ENCODE results near the gene RTN4RL1.

Gene RTN4RL1

DNA sequence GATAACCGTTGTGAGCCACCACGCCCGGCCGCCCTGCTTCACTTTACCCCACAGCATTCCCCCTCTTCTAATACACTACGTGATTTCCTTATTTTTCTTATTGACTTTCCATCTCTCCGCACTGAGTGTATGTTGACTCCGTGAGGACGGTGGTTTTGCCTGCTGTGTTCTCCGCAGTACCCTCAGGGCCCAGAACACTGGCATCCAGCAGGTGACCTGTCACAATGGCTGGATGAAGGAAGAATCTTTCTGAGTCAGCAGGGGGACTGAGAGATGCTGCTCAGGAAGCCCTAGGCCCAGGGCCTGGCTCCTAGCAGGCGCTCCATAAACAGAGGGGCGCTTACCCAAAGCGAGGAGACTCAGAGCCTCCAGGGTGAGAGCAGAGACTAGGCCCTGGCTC is 79.5 kb downstream of the RTN4RL1 start:
- no peak for DNase-seq

DNA sequence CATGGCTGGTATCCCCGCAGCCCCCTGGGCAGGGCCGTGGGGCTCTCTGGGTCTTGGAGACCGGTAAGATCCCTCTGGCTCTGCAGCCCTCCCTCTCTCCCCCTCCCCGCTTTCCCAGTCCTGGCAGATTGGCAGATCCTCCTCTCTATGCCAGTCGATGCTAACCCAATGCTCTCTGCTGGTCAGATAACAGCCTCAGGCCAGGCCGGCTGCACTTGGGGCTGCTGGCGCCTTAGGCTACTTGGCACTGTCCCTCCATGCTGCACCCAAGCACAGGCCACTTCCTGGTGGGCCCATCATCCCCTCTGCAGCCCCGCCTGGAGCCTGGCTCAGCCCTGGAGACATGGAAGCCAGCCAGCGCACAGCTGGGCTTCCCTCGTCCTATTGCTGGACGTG is 81.7 kb downstream of the RTN4RL1 start:
- DNase-seq: no peak

DNA sequence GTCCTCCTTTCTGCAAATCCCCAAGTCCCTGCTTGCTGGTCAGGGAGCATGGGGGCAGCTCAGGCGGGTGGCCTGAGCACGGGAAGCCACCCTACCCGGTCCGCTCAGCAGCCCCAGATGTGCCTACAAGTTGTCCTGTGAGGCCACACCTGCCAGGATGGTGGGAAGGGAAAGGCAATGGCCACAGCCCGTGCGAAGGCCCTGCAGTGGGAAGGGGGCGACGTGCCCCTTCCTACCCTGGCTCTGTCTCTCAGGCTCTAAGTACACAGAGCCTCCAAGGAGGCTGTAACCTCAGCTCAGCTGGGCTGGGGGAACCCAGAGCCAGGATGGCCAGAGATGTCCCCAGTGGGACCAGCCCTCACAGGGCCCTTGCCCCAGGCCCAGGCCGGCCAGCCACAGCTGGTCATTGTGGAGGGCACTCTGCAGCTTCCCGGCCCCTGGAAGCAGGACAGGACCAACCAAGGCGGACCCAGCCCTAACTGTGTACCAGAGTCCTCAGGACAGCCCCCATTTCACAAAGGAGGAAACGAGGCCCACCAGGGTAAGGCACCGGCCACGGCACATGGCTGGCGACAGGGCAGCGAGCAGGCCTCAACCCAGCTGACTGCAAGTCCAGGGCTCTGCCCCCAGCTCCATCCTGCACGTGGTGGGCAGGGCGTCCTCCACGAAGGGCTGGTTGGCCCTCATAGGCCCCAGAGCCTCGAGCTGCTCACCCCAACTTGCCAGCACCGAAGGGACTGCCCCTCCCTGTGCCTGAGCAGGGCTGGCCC is 82.3 kb downstream of the RTN4RL1 start:
- no peak for DNase-seq

DNA sequence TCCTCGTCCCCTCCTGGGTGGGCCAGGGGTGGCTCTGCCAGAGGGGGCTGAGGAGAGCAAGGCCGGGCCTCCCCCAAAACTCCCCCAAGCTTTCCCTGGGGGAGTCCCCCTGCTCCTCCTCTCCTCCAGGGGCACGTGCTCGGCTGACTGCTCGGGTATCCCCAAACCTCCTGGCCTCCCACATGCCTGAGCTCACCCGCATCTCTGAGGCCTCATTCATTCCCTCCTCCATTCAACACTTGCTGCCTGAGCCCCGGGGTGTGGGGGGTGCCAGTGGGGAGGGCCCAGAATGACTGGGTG is 83.1 kb downstream of the RTN4RL1 start:
- no peak for DNase-seq

DNA sequence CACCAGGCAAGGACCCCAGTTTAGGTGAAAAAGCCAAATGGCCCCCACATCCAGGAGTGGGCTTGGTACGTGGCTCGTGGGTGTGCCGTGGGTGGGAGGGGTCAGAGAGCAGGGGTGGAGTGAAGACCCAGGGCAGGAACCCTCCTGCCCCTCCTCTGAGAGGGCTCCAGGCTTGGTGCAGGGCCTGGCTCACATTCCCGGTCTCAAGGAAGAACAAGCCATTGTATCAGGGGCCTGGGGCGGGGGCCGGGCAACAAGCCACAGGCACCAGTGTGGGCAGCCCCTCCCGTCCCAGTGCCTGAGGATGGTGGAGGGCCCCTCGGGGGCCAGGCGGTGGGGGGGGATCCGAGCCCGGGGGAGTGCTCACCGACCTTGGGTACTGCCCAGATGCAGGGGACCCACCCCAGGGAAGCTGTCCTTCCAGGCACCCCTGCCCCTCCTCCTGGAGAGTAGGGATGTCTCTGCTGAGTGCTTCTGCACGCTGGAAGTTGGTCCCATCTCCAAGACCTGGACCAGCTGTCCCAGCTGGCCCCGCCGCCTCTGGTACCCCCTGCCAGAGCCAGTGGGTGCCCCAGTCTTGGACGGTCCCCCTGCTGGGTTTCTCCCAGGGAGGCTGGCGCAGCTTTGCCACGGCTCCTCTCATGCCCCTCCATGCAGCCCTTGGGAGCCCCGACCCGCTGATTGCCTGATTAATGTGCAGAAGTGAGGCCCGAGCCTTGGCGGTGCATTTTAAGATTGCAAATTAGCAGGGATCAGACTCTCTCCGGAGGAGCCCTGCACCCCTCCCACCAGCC is 83.7 kb downstream of the RTN4RL1 start:
- DNase-seq: no peak

GRCh38 chr17:1940810-1941185 is 84.3 kb downstream of the RTN4RL1 start:
- DNase-seq: no peak

DNA sequence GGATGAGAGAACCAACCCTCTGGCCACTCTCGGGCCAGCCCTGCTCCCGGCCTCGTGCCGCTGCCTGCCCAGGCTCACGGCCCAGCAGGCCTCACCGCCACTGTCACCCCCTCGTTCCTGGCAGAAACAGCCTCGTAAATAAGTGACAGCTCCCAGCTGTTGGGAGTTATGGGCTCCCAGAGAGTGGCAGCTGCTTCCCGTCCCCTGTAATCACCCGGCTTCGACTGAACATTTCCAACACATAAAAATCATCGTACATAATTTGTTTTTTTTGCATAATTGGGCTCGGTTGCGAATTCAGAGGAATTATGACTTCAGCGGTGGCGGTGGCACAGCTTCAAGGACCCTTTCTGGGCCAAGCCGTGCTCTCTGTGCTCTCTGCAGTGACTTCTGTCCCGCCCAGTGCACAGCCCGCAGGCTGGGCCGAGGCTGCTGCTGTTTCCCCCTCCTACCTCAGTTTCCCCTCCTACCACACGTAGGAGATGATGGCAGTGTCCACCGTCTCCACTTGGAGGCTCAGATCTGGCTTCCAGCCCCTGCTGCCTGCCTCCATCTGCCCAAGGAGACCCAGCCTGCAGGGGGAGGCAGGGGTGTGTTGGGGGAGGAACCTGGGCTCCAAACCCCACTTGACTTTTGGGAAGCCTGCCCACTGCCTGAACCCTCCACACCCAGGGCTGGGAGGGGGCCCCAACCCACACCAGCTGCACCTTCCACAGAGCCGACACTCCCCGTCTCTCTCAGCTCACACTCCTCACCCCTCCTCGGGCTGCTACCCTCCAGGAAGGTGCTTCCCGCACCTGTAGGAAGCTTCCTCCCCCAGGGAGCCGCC is 84.9 kb downstream of the RTN4RL1 start:
- DNase-seq: no peak

- DNase-seq: no peak
Measured at GRCh38 chr17:1937461-1937860, 87.7 kb downstream of the RTN4RL1 start.

DNA sequence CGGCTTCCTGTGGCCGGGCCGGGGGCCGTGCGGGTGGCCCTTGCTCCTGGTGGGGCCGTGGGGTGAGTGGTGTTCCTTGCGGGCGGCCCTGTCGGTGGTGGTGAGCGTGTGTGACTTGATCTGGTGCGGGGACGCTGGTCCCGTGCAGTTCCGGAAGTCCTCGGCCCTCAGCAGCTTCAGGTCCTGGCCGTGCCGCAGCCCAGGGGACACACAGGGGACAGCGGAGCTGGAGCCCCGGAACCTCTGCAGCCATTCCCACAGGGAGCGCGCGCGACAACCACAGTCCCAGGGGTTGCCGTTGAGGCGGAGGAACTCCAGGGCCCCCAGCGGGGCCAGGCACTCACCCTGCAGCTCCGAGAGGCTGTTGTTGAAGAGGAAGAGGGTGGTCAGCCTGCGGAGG is 88.4 kb downstream of the RTN4RL1 start:
- DNase-seq: no peak

GRCh38 chr17:1934901-1935300 is 90.2 kb downstream of the RTN4RL1 start:
- DNase-seq: no peak

DNA sequence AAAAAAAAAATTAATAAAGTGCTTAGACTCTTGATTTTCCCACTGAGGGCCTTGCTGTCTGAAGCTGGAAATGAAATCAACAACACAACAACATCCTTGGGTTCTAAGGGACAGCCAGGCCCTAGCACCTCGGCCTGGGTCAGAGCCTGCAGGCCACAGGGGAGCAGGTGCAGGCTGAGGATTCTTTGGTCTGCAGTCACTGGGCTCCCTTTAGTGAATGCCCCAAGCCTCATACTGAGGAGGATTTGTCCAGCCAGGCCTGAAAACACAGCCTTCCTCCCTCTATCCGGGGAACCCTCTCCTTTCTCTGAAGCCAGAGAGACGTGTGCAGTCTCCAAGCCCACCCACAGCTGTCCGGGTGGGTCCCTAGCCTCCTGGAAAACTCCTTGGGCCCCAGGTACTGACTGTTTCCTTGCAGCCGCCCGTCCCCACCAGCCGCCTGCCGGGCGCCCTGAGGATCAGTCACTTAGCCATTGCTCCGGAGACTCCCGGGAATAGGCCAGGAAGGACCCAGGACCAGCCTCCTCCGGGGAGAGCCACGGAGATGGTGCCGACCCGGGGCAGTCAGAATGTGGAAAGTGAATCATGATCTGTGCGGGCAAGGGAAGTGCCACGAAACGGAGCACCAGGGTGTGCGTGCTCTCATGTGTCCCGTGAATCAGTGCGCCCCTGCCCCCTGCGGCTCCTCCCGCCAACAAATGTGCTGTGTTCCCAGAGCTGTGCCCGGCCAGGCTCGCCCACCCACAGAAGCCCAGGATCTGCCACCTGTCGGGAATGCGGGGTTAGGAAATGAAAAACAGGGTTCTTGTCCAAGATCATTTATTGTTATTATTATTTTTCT is 91.0 kb downstream of the RTN4RL1 start:
- DNase-seq: no peak

DNA sequence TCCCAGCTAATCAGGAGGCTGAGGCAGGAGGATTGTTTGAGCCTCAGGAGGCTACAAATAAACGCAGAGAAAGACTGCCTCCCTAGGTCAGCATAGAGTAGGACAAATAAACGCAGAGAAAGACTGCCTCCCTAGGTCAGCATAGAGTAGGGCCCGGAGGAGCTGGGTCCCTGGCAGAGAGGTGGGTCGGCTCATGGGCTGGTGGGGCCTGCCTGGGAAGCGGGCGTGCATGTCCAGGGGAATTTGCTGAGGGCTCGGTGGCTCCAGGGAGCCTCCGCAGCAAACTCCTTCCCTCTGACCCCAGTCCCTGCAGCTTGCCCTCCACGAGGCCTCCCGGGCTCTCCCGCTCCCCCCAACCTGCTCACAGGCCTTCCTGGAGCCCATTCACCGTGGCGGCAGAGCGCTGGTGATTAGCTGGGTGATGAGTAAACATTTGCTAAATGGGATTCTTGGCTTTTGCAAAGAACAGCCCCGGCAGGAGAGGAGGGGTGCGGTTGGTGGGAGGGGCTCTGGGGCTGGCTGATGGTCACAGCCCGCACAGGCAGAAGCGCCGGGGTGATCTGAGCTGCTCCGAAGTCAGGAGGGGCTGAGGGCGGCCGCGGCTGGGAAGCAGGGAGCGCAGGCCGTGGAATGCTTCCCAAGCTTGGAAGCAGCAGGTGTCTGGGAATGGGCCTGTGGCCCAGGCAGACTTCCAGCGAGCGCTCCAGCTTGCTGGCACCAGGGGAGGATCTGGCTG is 93.1 kb downstream of the RTN4RL1 start:
- no peak for DNase-seq

GRCh38 chr17:1930337-1930645 is 94.8 kb downstream of the RTN4RL1 start:
- no peak for DNase-seq

- peak; percentile 37 for DNase-seq
Measured at GRCh38 chr17:1928976-1929375, 96.2 kb downstream of the RTN4RL1 start.

- no peak for DNase-seq
Measured at GRCh38 chr17:1920948-1921351, 104.2 kb downstream of the RTN4RL1 start.

- no peak for DNase-seq
Measured at GRCh38 chr17:1919201-1919600, 105.9 kb downstream of the RTN4RL1 start.

DNA sequence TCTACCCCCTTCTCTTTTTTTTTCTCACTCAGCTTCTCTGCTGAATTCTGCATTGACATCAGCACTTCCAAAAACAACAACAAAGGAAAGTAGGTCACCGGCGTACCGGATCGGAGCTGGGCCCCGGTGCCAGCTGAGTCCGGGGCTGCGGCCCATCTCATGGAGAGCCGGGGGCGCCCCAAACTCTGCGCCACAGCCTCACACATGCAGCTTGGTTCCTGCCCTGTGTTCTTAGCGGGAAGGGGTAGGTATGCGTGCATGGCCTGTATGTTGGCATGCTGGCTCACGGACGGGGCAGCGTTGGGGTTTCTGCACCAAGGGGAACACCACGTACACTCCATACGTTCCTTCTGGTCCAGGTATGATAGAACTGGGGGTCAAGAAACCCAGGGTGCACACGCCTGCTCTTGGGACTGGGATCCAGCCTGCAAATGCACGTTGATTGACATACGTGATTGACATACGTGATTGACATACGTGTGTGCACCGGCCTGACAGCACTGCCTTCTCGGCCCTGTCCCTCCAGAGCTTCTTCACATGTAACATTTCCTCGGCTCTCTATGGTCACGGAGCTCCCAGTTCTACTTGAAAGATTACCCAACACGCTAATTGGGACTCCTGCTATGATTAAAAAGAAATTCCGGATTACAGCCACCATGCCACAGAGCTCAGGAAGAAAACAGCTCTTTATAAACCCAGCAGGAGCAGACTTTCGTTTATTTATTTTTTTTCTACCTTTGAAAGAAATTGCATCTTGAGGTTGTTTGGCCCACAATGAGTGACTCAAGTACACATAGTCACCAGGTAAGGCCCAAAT is 106.6 kb downstream of the RTN4RL1 start:
- no peak for DNase-seq

- DNase-seq: no peak
Measured at GRCh38 chr17:1916963-1917715, 108.0 kb downstream of the RTN4RL1 start.

DNA sequence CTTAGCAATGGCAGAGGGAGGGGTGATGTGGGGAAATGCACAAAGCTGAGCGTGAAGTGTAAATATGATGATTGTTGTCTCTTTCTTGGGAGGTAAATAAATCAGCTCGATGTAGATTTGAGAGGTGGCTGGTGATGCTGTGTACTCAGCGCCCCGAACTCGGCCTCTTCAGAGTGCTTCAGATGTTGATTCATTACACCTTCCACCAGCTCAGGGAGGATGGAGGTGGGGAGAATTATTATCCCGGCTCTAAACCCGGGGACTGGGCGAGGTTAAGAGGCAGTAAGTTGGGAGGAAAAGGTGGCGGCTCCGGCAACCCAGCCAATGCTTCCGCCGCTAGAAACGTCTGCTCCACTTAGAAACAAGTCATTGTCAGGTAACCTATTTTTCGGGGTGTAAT is 108.8 kb downstream of the RTN4RL1 start:
- DNase-seq: no peak

DNA sequence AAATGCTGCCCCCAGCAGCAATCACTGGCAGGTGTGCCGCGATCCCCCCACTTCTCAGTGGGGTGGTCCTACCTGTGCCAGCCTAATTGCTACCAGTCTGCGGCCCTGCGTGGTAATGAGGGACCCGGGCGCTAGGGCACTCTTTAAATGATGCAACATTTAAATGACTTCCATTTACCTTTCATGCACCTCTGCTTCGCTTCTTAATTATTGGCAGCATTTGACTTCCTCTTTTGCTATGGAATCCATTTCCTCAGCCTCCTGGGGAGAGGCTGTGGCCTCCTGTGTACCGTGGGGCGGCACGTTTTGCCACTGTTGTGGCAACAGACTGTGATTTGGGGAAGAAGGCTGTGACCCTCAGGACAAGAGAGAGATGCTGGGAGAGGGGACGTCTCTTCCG is 109.2 kb downstream of the RTN4RL1 start:
- DNase-seq: no peak

- no peak for DNase-seq
Measured at GRCh38 chr17:1914661-1915083, 110.5 kb downstream of the RTN4RL1 start.
